Medulla oblongata (tissue), 1 donor: ENCODE measurements around the gene KCNH8.

Experiments used
- DNase-seq: peaks from one replicate; pipeline ENCODE4 v3.0.0-alpha.2; 2015; ENCODE audit errors: extremely low spot score

The KCNH8 gene

DNA sequence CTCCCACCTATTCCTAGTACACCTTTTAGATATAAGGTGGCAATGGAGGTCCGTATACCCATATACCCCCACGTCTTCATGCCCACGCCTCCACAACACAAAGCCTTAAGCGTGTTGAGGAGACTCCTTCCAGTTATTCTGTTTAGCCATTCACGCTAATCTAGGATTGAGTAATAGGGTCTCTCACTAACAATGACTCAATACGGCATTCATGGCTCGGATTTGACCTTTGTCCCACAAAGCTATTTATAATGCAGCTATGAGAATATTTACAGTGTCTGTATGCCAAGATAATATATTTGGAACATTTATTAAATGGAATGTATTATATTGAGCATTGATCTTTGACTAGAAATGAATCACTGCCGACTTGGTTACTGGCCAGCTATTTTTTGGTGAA is 215.8 kb downstream of the KCNH8 start:
- DNase-seq = no peak

DNA sequence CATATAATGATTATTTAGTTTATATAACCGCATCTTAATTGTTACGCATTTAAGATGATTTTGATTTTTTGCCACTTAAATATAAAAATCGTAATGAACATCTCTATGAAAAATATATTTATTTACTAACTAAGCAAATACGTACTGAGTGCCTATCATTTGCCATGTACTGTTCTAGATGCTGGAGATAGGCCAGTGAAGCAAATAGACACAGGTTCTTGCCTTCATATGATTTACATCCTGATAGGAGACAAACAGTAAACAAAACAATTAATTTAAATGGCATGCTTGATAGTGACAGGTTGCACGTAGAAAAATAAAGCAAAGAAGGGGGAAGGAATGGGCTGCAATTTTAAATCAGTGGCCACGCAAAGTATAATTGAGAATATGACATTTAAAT is 217.2 kb downstream of the KCNH8 start:
- no peak for DNase-seq

DNA sequence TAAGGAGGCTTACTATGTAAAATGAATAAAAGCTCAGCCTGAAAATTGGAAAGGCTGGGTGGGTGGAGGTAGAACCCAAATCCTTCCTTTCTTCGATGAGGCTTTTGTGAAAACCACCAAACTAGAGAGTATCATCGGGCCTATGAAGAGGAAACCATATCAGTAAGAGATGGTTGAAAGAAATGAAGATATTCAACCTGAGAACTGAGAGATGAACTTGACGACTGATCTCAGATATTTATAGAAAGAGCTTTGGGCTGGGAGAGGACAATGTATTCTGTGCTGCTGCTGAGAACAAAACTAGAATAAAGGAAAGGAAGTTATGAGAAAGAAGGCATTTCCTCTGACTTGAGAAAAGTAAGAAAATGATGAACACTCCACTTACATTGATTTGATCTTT is 236.6 kb downstream of the KCNH8 start:
- no peak for DNase-seq

DNA sequence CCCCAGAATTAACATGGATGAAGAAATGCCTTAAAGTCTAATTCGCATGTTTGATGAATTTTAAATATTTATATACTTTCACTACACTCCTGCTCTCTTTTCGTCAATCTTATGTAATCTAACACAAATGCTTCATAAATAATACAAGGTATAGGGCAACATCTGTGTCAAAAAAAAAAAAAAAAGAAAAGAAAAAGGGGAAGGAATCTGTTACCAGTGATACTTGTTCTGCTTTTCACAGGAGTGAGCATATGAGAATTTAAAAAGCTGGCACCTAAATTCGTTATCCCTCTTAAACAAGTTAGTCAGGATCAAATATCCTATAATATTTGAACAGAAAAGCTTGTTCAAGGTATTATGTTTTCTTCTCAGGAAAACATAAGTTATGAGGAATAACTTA is 243.8 kb downstream of the KCNH8 start:
- DNase-seq = no peak

DNA sequence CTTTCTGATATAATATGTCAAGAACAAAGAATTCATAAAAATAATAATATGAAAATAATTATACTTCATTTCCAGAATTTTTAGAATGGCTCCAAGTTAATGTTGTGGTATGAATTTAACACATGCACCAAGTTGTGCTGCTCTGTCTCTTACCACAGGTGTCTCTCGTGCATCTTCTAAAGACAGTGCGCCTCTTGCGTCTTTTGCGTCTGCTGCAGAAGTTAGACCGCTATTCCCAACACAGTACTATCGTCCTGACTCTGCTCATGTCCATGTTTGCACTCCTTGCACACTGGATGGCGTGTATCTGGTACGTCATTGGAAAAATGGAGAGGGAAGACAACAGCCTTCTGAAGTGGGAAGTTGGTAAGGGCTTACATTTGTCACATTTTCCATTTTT is 246.6 kb downstream of the KCNH8 start:
- DNase-seq = no peak

DNA sequence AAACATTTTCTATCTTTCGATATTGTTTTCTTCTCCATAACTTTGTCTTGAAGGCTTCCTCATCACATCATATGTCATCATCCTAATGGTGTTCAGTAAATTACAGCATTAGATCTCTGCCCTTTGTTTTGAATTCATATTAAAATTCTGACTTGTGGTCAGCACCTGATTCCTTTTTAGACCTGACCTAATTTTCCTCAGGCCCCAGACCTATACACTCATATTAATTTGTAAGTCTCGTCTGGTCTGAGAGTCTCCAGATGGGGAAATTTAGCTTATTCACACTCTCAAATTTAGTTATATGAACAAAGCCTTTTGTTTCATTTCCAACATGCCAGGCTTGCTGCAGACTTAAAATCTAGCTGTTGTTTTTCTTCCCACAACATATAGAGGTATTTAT is 248.4 kb downstream of the KCNH8 start:
- no peak for DNase-seq

DNA sequence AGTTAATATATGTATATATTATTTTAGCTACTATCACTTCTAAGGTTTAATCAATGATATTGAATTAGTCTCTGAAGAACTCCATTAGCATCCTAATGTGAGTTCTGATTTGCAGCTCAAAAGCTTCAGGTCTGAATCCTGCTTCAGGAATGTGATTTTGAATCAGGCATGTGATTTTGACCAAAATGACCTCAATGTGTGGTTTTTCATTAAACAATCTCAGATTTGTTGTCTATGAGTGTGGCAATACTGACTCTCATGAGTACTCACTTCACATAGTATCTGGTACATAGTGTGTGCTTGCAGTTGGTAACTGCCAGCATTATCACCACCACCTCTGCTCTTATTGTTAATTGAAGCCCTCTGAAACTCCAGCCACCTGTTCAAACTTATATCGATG is 251.0 kb downstream of the KCNH8 start:
- DNase-seq = no peak

DNA sequence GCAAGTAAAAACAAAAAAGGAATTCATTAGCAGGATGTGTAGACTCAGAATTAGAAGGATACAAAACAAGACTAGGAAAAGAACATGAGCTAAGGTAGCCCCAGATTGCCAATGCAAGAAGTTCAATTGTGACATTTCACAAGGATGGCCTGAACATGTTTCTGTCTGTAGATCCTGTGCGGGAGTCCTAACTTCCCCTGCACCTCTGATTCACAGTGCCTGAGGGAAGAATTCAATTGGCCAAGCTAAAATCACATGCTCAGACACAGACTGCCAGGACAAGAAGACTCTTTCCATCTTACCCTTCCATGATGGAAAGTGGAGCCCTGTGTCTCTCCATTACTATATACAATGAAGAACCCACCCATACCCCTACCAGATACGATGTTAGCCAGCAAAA is 251.5 kb downstream of the KCNH8 start:
- no peak for DNase-seq

DNA sequence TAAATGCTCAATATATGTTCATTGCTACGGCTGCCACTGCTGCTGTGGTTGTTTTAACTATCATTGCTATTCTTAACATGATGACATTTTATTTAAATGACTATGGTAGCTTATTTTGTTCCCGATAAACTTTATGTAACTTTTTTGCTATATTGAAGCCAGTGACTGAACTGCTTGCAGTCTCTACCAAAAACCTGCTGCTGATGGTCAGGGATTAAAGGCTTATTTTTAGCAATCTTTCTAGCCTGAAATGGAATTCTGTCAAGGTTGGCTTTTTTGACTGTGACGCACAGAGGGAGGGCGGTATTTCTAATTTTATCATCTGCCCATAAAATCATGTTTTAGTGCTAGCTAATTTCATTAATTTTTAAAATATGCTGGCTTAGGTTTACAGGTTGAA is 271.8 kb downstream of the KCNH8 start:
- DNase-seq = no peak

DNA sequence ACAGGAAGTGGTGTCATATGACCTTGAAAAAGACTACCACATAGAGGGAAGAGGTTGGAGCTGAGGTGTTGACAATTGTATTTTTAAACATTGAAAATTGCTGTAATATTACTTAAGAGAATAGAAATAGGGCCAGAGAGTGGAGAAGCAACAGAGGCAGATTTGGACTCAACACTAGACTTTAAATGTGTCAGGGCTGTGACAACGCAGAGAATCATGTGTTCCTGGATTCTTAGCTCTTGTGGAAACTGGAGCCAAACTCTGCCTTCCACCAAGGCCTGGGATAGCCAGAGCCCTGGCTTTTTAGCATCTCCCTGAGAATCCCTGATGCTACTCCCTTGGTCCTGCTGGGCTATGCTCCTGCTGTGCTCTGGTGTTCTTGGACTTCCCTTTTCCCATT is 277.5 kb downstream of the KCNH8 start:
- DNase-seq = no peak

DNA sequence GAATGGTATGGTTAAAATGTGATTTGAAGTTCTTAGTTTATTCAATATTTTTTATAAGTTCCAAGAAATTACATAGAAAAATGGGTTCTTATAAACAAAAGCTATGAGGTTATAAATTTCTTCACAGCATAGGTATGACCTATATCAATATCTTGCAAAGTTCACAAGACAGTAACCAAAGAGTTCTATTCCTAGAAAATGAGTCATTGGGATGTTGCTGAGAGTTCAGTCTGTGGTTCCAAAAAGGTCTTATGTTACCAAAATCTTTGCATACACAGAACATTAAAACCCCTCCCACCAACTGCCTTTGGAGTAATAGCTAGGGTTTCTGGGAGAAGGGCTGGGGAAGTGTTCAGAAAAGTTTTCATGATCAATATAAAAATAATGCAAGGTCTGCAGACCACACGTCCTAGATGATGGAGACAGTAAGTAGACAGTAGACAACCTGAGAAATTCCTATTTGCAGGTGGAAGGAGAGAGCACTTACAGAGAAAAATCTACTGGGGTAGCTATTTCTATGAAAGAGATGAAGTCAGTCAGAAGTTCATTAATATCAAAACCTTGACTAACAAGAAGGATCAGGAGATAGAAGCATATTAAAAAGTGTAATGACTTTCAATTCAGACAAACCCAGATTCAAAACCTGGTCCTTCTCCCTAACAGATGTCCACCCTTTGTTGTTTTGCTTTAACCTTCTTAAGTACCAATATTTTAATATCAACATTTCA is 279.3 kb downstream of the KCNH8 start:
- no peak for DNase-seq

DNA sequence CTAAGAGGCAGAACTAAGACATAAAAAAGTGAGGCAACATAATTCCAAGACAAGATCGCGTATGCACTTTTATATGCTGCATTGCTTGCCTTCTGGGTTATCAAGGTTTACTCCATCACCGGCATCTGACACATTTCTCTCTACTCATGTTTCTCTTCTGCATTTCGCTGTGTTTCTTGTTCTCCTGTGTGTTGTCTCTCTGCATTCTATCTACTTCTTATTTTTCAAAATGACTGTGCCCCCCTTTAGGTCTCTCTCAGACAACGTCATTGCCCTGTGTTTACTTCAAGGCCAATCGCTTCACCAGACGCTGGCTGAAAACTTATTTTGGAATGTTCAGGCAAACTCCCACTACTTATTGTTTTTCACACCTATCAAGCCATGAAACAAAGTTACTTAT is 280.4 kb downstream of the KCNH8 start:
- DNase-seq = no peak

DNA sequence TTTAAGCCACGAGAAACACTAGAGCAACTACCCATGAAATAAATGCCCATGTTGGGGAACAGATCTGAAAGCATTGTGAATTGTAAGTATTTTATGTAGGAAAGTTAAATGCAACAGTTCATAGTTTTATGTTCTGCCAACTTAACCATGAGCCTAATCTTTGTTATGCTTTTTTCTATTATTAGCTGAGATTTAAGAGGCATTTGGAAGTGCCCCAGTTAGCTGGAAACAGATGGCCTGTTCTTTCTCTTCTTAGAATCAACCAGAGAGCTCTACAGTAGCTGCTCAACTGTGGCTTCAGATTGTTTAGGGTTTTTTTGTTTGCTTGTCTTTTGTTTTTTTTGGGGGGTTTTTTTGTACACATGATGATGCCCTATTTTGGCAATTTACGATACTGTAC is 284.4 kb downstream of the KCNH8 start:
- no peak for DNase-seq

DNA sequence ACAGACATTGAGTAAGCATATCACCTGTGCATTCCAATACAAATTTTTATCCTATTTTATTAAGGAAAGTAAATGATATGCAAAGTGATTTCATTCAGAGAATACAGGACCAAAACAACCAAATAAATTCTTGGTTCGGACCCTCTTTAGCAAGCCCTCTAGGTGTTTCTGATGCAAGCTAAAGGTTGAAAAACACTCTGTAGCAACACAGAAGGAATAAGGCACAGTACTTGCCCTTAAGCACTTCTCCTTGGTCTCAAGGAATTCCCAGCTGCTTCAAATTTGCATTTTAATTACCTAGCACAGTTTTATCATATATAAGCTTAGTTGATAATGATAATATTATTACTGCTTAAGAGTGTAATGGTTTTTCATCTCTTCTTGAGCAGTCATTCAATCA is 288.4 kb downstream of the KCNH8 start:
- DNase-seq = no peak

DNA sequence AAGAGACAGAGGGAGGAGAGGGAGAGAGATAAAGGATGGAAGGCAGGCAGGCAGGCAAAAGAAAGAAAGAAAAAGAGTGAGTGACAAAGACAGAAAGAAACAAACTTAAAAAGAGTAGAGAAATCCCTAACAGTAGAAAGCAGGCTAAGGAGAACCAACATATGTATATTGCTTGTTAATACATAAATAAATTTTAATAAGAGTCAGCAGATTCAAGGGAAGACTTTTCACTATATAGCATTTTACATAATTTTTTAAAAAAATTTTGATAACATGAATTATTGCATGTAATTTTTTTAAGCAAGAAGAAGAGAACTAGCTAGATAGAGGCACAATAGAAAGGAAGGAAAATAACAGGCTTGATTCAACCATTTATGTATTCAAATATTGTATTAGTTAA is 291.6 kb downstream of the KCNH8 start:
- DNase-seq = no peak

DNA sequence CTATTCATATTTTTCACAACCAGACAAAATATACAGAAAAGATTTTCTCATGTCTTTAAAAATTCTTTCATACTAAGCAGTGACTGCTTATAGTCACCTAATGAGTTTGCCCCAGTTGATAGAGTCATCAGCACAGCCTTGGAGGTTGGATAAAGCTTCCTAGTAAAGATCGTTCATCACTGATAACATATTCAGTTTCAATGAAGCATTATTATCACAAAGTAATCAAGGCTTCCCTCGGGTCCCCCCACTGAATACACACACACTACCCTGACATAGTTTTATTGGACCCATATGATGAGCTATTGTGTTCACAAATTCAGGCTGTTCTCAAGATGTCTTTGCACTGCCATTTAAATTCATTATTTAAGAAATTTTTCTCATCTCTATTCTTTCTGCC is 297.8 kb downstream of the KCNH8 start:
- no peak for DNase-seq

DNA sequence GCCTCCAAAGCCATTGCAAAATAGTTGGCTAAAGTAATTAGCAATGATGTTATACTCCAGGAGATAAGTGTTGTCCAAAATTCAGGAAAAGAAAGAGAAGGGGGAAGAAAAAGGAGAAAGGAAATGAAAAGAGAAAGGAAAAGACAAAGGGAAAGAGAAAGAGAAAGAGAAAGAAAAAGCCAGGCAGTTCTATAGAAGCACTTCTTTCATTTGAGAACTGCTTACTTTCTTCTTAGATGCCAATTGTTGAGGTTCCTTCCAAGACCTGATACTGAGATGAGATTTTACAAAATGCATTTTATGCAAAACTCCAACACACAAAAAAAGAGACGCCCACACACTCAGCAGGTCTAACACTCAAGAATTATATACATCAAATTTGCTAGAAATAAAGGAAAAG is 298.4 kb downstream of the KCNH8 start:
- no peak for DNase-seq

DNA sequence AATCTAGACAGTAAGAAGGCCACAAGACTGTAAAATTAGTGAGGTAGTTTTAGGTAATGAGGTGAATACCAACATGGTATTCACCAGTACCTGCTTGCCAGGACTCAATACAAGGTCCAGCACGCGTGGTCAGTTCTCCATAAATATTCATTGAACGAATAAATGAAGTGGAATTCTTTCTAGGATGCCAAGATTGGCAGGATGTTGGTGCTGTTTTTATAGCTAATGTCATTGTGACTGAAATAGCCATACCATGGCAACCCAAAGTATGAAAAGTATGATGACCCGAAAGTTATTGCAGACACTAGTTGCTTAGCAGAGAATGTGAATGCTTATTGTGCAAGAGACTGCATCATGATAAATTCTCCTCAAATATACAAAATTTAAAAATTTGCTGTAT is 307.2 kb downstream of the KCNH8 start:
- DNase-seq = no peak

DNA sequence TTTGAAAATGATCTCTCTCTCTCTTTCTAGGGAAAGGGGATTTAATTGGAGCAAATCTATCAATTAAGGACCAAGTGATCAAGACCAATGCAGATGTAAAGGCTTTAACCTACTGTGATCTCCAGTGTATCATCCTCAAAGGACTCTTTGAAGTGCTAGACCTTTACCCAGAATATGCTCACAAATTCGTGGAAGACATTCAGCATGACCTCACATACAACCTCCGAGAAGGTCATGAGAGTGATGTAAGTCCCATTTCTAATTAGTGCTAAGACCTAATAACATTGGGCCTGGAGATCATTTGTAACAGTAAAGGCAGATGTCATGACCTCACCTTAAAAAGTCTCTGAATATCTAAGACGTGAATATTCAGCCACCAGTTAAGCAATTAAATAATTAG is 308.4 kb downstream of the KCNH8 start:
- DNase-seq = no peak

DNA sequence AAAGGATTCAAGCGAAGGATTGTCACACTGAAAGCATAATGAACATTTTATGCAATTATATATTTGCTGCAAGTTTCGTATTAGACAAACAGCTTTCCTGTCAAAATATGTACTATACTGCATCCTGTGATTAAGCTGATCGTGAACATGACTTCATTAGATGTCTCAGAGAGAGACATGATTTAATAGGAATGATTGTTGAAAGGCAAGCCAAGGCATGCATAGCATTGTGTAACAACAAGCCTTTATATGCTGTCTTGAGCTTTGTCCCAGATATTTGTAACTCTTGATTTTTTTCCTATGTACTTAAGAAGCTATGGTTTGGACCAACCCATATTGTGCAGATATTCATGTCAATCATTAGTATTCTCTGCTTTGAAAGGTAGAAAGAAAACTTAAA is 309.1 kb downstream of the KCNH8 start:
- no peak for DNase-seq

DNA sequence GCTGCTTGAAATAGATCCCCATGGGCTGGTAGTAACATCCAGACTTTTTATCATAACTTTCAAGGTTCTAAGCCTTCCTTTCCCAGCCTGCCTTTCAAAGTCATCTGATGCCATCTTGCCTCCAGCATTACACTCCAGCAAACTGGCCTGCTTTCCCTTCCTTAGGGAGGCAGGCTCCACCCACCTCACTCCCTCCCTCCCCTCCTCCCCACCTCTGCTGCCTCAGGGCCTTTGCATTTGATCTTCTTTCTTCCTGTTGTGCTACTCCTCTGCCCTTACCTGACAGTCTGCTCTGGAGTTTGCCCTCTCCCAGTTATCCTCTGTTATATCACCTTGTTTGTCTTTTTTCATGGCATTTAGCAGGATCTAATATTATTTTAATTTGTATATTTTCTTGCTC is 319.5 kb downstream of the KCNH8 start:
- no peak for DNase-seq

DNA sequence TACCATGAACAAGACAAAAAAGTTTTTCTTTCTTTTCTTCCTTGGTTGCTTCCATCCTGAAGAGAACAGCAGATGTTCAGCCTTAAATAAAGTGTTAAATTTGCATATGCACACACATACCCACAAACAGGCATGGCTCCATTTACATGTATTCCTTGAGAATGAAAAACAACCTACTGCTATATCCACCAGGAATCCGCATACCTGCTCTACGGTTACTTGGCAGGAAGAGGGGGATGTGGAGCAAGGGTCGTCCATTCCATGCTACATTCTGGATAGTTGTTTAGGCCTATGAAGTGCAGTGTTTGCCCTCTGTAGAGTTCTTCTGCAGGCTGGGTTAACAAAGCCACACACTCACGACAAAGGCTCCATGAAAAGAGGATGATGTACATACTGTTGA is 322.8 kb downstream of the KCNH8 start:
- DNase-seq = no peak

DNA sequence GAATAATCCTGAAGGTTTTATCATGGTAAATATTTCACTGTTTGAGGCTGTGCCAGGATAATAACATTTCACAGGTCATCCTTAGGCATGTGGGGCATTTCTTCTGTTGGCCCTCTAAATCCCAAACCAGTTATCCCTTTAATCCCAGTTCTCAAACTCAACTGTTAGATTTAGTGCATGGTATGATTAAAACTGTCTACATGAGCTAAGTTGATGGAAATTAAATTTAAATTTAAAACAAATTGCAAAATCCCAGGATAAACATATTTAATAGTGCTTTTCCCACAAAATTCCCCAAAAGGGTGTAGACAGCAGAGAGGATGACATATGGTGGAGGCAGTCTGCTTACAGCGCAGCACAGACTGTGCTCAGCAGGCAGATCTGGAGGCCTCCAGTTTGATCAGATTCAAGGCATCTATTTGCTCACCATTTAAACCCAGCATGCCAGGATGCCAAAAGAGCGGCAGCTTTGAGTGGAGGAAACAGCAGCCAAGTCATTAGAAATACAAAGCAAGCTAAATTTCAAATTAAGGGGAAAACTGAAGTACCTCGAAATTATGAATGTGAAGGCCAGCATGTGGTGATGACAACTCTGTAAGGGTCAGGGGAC is 325.8 kb downstream of the KCNH8 start:
- DNase-seq = no peak

DNA sequence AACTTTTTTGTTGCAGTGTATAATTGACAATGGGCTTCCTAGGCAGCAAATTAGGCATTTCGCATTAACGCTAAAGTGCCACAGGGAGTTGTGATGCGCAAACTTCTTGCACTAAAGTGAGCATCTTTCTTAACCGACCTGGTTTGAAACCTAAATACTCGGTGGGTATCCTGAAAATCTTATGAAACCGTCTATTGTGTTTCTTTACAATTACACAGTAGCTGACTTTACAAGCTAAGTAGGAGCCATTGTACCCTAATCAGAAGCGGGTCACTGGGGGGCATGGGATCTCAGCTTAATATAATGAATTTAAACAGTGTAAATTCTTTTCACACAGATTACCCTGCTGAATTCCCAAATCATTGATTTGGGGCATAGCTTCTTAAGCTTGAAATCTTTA is 328.0 kb downstream of the KCNH8 start:
- DNase-seq = no peak
